ENCODE results near the gene TMEM164.

DNA sequence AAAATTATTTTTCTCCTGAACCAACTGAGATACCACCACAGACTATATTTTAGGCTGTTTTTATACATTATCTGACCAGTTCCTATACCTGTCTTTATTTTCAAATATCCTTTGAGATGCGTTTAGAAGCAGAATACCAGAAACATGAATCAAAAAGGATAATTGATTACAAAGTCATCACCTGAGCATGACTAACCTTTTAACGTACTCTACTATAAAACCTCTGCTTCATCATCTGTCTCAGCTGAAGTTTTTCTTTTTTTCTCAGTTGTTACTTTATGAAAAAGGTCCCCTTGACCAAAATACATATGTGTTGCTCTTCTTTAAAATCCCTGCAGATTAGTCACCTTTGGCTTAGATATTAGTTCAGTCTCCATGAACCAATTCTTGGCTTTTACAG is 205.2 kb downstream of the TMEM164 start:
- TF ChIP-seq, protein P1, sequence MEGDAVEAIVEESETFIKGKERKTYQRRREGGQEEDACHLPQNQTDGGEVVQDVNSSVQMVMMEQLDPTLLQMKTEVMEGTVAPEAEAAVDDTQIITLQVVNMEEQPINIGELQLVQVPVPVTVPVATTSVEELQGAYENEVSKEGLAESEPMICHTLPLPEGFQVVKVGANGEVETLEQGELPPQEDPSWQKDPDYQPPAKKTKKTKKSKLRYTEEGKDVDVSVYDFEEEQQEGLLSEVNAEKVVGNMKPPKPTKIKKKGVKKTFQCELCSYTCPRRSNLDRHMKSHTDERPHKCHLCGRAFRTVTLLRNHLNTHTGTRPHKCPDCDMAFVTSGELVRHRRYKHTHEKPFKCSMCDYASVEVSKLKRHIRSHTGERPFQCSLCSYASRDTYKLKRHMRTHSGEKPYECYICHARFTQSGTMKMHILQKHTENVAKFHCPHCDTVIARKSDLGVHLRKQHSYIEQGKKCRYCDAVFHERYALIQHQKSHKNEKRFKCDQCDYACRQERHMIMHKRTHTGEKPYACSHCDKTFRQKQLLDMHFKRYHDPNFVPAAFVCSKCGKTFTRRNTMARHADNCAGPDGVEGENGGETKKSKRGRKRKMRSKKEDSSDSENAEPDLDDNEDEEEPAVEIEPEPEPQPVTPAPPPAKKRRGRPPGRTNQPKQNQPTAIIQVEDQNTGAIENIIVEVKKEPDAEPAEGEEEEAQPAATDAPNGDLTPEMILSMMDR (conservative IDR thresholded peaks at IDR 0.05): no peak
- TF ChIP-seq ZFX (IDR thresholded peaks at IDR 0.05): no peak

All from C4-2B (cell line).